NCI-H774 (cell line): Measurements from ENCODE around the gene FOXB1.

Source experiments
- DNase-seq: peaks from one replicate; lab custom pipeline; 2025; lab: John Stamatoyannopoulos, UW

The FOXB1 gene

GRCh38 chr15:60004009-60004845, at the start of gene FOXB1:
FOXB1 (plus strand) TSS chr15:60004311; CDS start chr15:60004964, 653 bp downstream.
- peak; percentile 52 for DNase-seq

- DNase-seq, result no peak
Observed at GRCh38 chr15:59958288-59958687, 45.8 kb upstream of the FOXB1 start.

- no peak for DNase-seq
Observed at GRCh38 chr15:59960318-59960717, 43.8 kb upstream of the FOXB1 start.

GRCh38 chr15:59963322-59963721, 40.8 kb upstream of the FOXB1 start:
- DNase-seq, result no peak

GRCh38 chr15:59963925-59964324, 40.2 kb upstream of the FOXB1 start:
- DNase-seq, result no peak

GRCh38 chr15:59965741-59966140, 38.4 kb upstream of the FOXB1 start:
- DNase-seq, result no peak

GRCh38 chr15:59966262-59966661, 37.8 kb upstream of the FOXB1 start:
- DNase-seq, result no peak

GRCh38 chr15:59968314-59968713, 35.8 kb upstream of the FOXB1 start:
- DNase-seq, result no peak

GRCh38 chr15:59972241-59972640, 31.9 kb upstream of the FOXB1 start:
- no peak for DNase-seq

GRCh38 chr15:59976480-59977271, 27.4 kb upstream of the FOXB1 start:
- DNase-seq, result no peak

GRCh38 chr15:59991834-59992233, 12.3 kb upstream of the FOXB1 start:
- DNase-seq, result peak; percentile 92

GRCh38 chr15:59993041-59993750, 10.9 kb upstream of the FOXB1 start:
- no peak for DNase-seq

GRCh38 chr15:59993950-59994401, 10.1 kb upstream of the FOXB1 start:
- no peak for DNase-seq

GRCh38 chr15:59994526-59994887, 9.6 kb upstream of the FOXB1 start:
- no peak for DNase-seq

GRCh38 chr15:59994888-59995557, 9.1 kb upstream of the FOXB1 start:
- DNase-seq, result no peak

- DNase-seq, result no peak
Observed at GRCh38 chr15:59995568-59996297, 8.4 kb upstream of the FOXB1 start.

GRCh38 chr15:59996298-59997041, 7.6 kb upstream of the FOXB1 start:
- DNase-seq, result no peak

- DNase-seq, result peak; percentile 70
Observed at GRCh38 chr15:59997070-59997701, 6.9 kb upstream of the FOXB1 start.

GRCh38 chr15:59998305-59998949, 5.7 kb upstream of the FOXB1 start:
- peak; percentile 74 for DNase-seq
